Measurements from ENCODE around the gene PDCL2.
"Not testable (repeated sequence)": the region's sequence is repeated elsewhere in the genome, so short reads cannot be mapped to it uniquely, and the experiment has no call there.

The PDCL2 gene

GRCh38 chr4:55592014-55592413, at the start of gene PDCL2:
Gene PDCL2 (minus strand): TSS chr4:55592245. CDS start chr4:55592109, 136 bp downstream.
- DNase-seq: no peak

GRCh38 chr4:55637272-55637820, 45.3 kb upstream of the PDCL2 start:
- no peak for DNase-seq

DNA sequence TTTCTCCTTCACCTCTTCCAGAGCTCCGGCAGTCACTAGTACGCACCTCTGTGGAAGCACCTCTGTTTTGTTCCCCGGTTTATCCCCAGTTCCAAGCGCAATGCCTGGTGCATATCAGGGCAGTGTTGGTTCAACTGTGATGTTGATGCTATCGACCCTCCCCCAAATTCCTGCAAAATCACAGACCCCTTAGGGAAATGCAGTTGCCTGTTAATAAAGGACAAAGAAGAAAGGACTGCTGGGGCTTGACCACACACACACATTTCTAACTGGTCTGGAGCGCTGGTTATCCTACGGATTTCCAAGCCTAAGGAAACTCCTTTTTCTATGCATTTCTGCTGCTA, 44.6 kb upstream of the PDCL2 start:
- no peak for DNase-seq

DNA sequence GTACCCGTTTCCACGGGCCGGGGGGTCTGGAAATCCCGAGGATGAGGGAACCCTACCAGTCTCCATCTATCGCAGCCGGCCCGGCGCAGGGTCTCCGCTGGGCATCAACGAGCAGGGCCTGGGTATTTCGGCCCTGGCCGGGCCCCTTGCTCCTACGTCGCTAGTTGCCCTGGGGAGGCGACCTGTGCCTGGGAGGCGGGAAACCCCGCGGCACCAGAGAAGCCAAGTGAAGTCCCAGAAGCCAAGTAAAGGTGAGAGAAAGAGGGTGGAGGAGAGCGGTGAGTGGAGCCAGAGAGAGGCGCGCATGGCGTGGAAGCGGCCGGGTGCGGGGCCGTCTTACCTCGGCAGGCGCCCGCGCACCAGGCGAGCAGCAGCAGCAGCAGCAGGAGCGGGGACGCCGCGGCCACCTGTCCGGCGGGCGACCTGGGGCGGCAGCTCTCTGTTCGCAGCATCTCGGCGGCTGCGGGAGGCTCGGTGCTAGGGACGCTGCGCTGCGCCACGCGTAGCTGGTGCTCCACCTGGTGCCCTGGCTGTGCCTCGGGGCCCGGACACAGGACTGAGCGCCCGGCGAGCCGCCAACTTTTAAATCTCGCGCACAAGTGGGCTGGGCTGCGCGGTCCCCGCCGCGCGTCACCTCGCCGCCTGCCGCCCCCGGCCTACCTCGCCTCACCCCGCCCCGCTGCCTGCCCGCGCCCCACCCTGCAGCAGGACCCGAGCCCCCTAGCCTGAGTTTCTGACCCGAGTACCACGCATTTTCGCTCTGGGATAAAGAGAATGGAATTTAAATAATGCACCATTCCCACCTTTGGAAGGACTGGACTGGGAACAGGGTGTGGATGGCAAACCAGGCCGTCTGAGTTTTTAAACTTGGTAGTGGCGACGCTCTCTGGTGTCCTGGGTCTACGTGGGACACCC, 44.0 kb upstream of the PDCL2 start, which contains the start of gene NMU:
Gene NMU, minus strand, starts transcription at position 558 of the 915 bp plus-strand sequence. Its CDS starts 106 bp downstream, at position 452.
- DNase-seq: peak; percentile 31 to 87 (median 80)

DNA sequence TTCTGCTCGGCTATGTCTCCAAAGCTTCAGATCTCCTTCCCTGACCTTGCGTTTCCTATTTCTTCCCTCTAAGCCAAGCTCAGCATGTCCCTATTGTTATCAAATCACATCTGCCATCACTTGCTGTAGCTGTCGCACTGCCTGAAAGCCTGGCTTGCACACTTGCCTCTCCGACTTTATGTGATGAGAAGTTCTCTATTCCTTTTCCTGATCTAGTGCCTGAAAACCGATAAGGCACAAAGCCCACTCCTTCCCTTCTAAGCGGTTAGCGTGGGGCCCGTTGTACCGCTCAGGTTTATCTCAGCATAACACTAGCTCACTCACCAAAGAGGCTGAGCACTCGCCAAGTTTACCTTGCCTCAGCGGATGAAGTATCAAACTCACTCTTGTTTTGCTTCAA, 43.2 kb upstream of the PDCL2 start:
- peak in 2 of 3 experiments; percentile 74 to 79 for DNase-seq

DNA sequence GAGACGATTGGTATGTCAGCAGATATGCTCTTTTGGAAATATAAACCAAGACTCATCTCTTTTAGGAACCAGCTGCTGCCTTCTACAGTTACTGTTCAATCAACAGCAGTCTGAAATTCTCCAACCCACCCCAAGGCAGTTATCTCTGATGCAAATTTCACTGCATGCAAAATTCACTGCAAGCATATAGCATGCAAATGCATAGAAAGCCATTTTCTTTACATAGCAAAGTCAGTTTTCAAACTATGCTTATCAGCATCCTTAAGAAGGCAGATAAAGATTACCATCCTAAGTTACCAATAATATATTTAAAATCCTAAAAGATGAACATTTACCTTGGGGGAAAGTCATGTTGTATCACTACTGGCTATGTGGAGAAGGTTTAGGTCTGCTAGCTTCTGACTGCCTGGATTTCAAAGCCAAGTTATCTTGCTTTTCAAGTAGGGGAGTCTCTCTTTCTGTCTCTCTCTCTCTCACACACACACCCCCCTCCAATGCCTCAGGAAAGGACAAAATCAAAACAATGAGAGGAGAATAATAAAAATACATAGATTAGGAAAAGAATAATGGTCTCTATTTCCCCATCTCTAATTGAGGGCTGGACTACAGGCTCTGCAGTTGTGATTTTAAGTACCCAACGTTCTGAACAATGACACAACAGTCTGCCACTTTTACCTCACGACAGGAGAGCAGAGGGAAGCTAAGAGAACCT, 42.5 kb upstream of the PDCL2 start:
- peak in 1 of 3 experiments; percentile 74 for DNase-seq

GRCh38 chr4:55633903-55634302, 41.9 kb upstream of the PDCL2 start:
- no peak for DNase-seq

DNA sequence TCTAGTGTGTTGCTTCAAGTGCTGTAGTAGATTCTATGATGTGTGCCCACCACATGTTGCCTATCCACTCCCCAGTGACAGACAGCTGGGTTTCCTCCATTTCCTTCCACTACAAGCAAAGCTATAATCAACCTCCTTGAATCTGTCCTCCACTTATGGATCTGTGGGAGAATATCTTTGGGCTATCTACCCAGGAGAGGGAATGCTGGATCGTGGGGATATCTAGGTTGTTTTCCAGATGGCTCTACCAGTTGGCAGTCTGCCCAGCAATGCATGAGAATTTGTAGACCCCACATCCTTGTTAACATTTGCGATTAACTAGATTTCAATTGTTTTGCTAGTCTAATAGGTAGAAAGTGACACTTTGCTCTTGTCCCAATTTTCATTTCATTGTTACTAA, 33.8 kb upstream of the PDCL2 start:
- DNase-seq: no peak

GRCh38 chr4:55624063-55624462, 32.0 kb upstream of the PDCL2 start:
- not testable (repeated sequence) for DNase-seq

- peak in 2 of 3 experiments; percentile 13 to 44 for DNase-seq
These were observed 26.6 kb upstream of the PDCL2 start for GRCh38 chr4:55618546-55619143.

DNA sequence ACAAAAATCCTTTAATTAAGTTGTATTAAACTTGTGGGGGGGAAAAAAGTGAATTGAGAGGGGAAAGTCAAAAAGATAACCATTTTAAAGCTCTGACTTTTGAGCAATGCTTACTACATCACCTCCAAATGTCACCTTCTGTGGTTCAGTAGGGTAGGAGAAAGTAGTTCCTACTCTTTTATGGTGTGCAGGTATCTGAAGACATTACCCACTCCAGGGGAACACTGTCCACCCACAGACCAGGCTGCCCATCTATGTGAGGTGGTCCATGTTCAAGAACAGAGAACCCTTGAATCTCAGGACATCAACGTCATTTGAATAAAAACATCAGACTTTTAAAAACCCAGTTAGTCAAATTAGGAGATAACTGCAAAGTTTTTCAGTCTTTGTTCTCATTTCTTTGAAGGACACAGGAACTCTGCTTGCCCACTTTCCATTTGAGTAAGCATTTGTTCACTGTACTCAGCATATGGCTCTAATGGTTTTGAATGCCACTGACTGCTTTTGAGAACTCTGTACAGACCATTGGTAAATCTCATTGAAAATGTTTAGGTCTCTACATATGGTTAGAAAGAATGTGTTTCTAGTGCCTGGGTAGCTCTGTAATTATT, 25.6 kb upstream of the PDCL2 start:
- no peak for DNase-seq

GRCh38 chr4:55615008-55615407, 23.0 kb upstream of the PDCL2 start:
- DNase-seq: no peak

GRCh38 chr4:55613621-55614020, 21.6 kb upstream of the PDCL2 start:
- DNase-seq: no peak

DNA sequence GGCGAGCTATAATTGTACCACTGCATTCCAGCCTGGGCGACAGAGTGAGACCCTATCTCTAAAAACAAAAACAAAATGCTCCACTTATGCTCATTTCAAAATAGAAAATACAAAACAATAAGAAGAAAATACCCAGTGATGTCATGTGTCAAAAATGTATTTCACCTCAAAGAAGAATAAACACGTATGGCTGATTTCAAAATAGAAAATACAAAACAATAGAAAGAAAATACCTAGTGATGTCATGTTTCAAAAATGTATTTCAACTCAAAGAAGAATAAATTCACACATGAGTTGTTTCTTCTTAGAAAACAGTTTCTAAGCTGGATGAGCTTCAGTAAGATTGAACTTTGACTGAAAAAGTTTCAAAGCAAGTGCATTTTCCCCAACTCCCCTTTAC, 20.3 kb upstream of the PDCL2 start:
- DNase-seq: no peak

- no peak for DNase-seq
These were observed 19.5 kb upstream of the PDCL2 start for GRCh38 chr4:55611358-55612059.

DNA sequence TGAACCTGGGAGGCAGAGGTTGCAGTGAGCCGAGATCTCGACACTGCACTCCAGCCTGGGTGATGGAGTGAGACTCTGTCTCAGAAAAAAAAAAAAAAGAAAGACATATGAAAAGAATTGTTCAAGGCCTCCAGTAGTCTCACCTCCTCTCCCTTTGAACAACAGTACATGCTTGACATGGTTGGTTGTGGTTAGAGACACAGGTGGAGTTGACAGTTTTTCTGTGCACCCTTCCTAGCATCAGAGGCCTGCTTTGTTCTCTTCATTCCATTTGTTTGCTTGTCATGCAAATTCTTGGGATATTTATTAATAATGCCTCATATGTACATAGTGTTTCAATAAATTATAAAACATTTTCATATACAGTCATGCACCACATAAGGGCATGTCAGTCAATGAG, 18.3 kb upstream of the PDCL2 start:
- DNase-seq: no peak

- DNase-seq: peak in 1 of 3 experiments; percentile 26
These were observed 17.4 kb upstream of the PDCL2 start for GRCh38 chr4:55609393-55609866.

- no peak for DNase-seq
These were observed 16.5 kb upstream of the PDCL2 start for GRCh38 chr4:55608591-55608990.

DNA sequence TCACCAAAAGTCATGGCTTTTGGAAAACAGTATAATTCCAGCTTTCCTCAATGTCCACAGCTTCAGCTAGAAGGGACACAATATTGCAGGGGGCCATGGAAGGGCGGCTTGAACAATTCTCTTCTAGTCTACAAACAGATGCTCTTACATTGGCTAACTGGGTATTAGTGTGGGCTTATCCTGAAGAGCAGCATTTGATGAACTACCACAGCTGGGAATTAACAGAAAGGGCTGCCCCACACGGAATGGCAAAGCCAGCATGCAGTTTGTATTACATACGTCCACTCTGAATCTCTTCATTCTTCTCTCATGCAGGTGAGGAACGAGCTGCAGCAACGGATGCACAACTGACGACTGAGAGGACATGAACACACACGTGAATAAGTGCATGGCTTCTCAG, 13.0 kb upstream of the PDCL2 start:
- no peak for DNase-seq

DNA sequence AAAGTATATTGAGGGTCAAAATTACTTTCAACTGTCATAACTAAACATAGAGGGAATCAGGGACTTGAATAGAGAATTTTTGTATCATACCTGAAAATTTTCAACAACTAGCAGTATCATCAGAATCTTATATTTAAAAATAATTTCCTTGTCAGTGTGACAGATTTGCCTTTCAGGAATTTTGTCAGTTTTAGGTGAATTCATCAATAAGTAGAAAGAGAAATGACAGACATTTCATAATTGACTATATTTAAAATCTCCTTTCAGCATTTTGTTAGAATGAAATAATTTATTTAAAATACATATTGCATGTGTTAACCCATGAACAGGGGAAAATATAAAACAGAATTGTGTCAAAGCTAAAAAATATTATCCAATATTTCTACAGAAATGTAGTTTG, 8.6 kb upstream of the PDCL2 start:
- DNase-seq: no peak

- DNase-seq: no peak
These were observed 6.6 kb upstream of the PDCL2 start for GRCh38 chr4:55598641-55599040.

- DNase-seq: no peak
These were observed 3.9 kb downstream of the PDCL2 start for GRCh38 chr4:55588160-55588559.
